IMR-90 (cell line): ENCODE data around the gene SPATS2L. TPM values are rescaled to one million over a fixed set of nuclear protein-coding genes. Genes with fewer than 3 reads are reported as not detected.

Experiments
- ATAC-seq: fragments of 200-7000 bp; cut with Tn5 transposase; 2 replicates; pipeline ENCODE4 v1.9.1; 2020; ENCODE audit warnings: low read depth, mild to moderate bottlenecking, moderate library complexity
- BruUV-seq: library from RNA; stranded (reverse); fragments of 400-500 nt; replicated peaks from 2 replicates; lab custom pipeline; 2021; lab: Mats Ljungman, UMichigan
- CTCF ChIA-PET: fragments of 300-600 bp; formaldehyde crosslinking; extraction: SDS; loops from one replicate; lab custom pipeline; 2021; ENCODE audit warnings: antibody characterized with exemption; lab: Yijun Ruan, JAX
- POLR2A ChIA-PET: fragments of 300-600 bp; sonication (Branson Sonifier 250); formaldehyde crosslinking; loops from one replicate; lab custom pipeline; 2022; ENCODE audit warnings: antibody characterized with exemption; ENCODE audit not compliant: unreplicated experiment; lab: Charles Lee
- DNase-seq: peaks from one replicate; pipeline ENCODE4 v3.0.0; 2013
- H2AFZ ChIP-seq: replicated peaks from 2 replicates; pipeline ENCODE3; 2013; ENCODE audit warnings: low read length, mild to moderate bottlenecking; ENCODE audit not compliant: poor library complexity
- H2AK5ac ChIP-seq: 2 replicates; pipeline ENCODE4 v1.6.1; 2013; ENCODE audit warnings: low read depth, low read length, inconsistent platforms
- H2AK9ac ChIP-seq: replicated peaks from 2 replicates; pipeline ENCODE3; 2013; ENCODE audit warnings: mild to moderate bottlenecking, low read depth, low read length, moderate library complexity; ENCODE audit not compliant: poor library complexity
- H2BK120ac ChIP-seq: 2 replicates; pipeline ENCODE4 v1.6.1; 2013; ENCODE audit warnings: low read depth, low read length, inconsistent platforms
- H2BK15ac ChIP-seq: 3 replicates; pipeline ENCODE4 v1.6.1; 2013; ENCODE audit warnings: low read depth, low read length, inconsistent platforms
- H2BK20ac ChIP-seq: 2 replicates; pipeline ENCODE4 v1.6.1; 2013; ENCODE audit warnings: low read depth, mild to moderate bottlenecking, inconsistent platforms, low read length, moderate library complexity
- H2BK5ac ChIP-seq: 2 replicates; pipeline ENCODE4 v1.6.1; 2013; ENCODE audit warnings: mild to moderate bottlenecking, low read depth, low read length, inconsistent platforms; ENCODE audit not compliant: poor library complexity, severe bottlenecking
- H3K14ac ChIP-seq: replicated peaks from 2 replicates; pipeline ENCODE4 v1.6.1; 2013; ENCODE audit warnings: low read depth, low read length, inconsistent platforms
- H3K18ac ChIP-seq: 2 replicates; pipeline ENCODE4 v1.6.1; 2013; ENCODE audit warnings: low read depth, low read length, control low read depth
- H3K23ac ChIP-seq: 2 replicates; pipeline ENCODE4 v1.6.1; 2013; ENCODE audit warnings: low read depth, low read length, inconsistent platforms
- H3K27ac ChIP-seq: 2 replicates; pipeline ENCODE4 v1.5.1; 2013; ENCODE audit warnings: mild to moderate bottlenecking, control low read depth, low read length; ENCODE audit not compliant: insufficient read depth
- H3K27me3 ChIP-seq: 2 replicates; pipeline ENCODE4 v1.6.1; 2013; ENCODE audit warnings: low read length; ENCODE audit not compliant: control insufficient read depth, insufficient read depth
- H3K36me3 ChIP-seq: 2 replicates; pipeline ENCODE4 v1.6.1; 2013; ENCODE audit warnings: low read length, mixed read lengths; ENCODE audit not compliant: control insufficient read depth, insufficient read depth
- H3K4ac ChIP-seq: 2 replicates; pipeline ENCODE4 v1.6.1; 2013; ENCODE audit warnings: low read depth, low read length, inconsistent platforms
- H3K4me1 ChIP-seq: 2 replicates; pipeline ENCODE4 v1.6.1; 2013; ENCODE audit warnings: low read length, mixed read lengths; ENCODE audit not compliant: control insufficient read depth, insufficient read depth
- H3K4me2 ChIP-seq: 2 replicates; pipeline ENCODE4 v1.6.1; 2013; ENCODE audit warnings: low read depth, mild to moderate bottlenecking, control low read depth, low read length, moderate library complexity
- H3K4me3 ChIP-seq: 2 replicates; pipeline ENCODE4 v1.5.1; 2013; ENCODE audit warnings: low read depth, mild to moderate bottlenecking, control low read depth, low read length, moderate library complexity; ENCODE audit not compliant: insufficient read depth
- H3K56ac ChIP-seq: 2 replicates; pipeline ENCODE4 v1.6.1; 2013; ENCODE audit warnings: low read length, inconsistent platforms; ENCODE audit not compliant: insufficient read depth; ENCODE audit errors: extremely low read depth
- H3K79me1 ChIP-seq, 2 experiments: 2 replicates each; pipeline ENCODE4 v1.6.1; 2013; ENCODE audit warnings: low read length in 2 of 2, inconsistent platforms in 1 of 2, low read depth in 1 of 2
- H3K9ac ChIP-seq: 2 replicates; pipeline ENCODE4 v1.6.1; 2013; ENCODE audit warnings: low read depth, low read length, control low read depth
- H3K9me1 ChIP-seq: 2 replicates; pipeline ENCODE4 v1.6.1; 2013; ENCODE audit warnings: low read length, inconsistent platforms; ENCODE audit not compliant: insufficient read depth
- H3K9me3 ChIP-seq: 2 replicates; pipeline ENCODE4 v1.6.1; 2013; ENCODE audit warnings: low read length; ENCODE audit not compliant: control insufficient read depth, insufficient read depth
- H4K20me1 ChIP-seq: 2 replicates; pipeline ENCODE4 v1.6.1; 2013; ENCODE audit warnings: low read length, inconsistent platforms; ENCODE audit not compliant: insufficient read depth
- H4K5ac ChIP-seq: 2 replicates; pipeline ENCODE4 v1.6.1; 2013; ENCODE audit warnings: mild to moderate bottlenecking, low read depth, low read length, control low read depth
- H4K8ac ChIP-seq, 2 experiments: 2 replicates each; pipeline ENCODE4 v1.6.1; 2013; ENCODE audit warnings: low read depth in 2 of 2, low read length in 2 of 2, control low read depth in 1 of 2, inconsistent platforms in 1 of 2
- H4K91ac ChIP-seq: 2 replicates; pipeline ENCODE4 v1.6.1; 2013; ENCODE audit warnings: low read depth, low read length, inconsistent platforms; ENCODE audit not compliant: insufficient read depth
- BHLHE40 ChIP-seq: fragments of 150-350 bp; IDR thresholded peaks from 2 replicates; pipeline ENCODE4 v1.6.1; 2016; ENCODE audit warnings: mild to moderate bottlenecking, low read depth, low read length
- CEBPB ChIP-seq: IDR thresholded peaks from 2 replicates; pipeline ENCODE4 v1.6.1; 2012; ENCODE audit warnings: low read depth, low read length, improper control_type of control experiment
- CHD1 ChIP-seq: IDR thresholded peaks from 2 replicates; pipeline ENCODE4 v1.6.1; 2012; ENCODE audit warnings: low read depth, low read length, improper control_type of control experiment
- CTCF ChIP-seq: conservative IDR thresholded peaks from 2 replicates; pipeline ENCODE4 v1.5.1; 2012; ENCODE audit warnings: mild to moderate bottlenecking, low read depth, low read length, improper control_type of control experiment
- ELK1 ChIP-seq: fragments of 150-350 bp; IDR thresholded peaks from 2 replicates; pipeline ENCODE4 v1.6.1; 2016; ENCODE audit warnings: low read depth, mild to moderate bottlenecking, low read length, moderate library complexity, borderline replicate concordance
- FOS ChIP-seq: fragments of 150-350 bp; IDR thresholded peaks from 2 replicates; pipeline ENCODE4 v1.6.1; 2016; ENCODE audit warnings: low read depth, low read length
- MAFK ChIP-seq: IDR thresholded peaks from 2 replicates; pipeline ENCODE4 v1.6.1; 2012; ENCODE audit warnings: low read depth, low read length, improper control_type of control experiment
- MAZ ChIP-seq: IDR thresholded peaks from 2 replicates; pipeline ENCODE4 v1.6.1; 2012; ENCODE audit warnings: low read depth, mild to moderate bottlenecking, low read length, improper control_type of control experiment, moderate library complexity, borderline replicate concordance
- MXI1 ChIP-seq: IDR thresholded peaks from 2 replicates; pipeline ENCODE4 v1.6.1; 2012; ENCODE audit warnings: low read depth, mild to moderate bottlenecking, low read length, moderate library complexity, borderline replicate concordance
- POLR2A ChIP-seq: IDR thresholded peaks from 2 replicates; pipeline ENCODE4 v1.6.1; 2012; ENCODE audit warnings: mild to moderate bottlenecking, low read depth, low read length
- RAD21 ChIP-seq: IDR thresholded peaks from 2 replicates; pipeline ENCODE4 v1.6.1; 2012; ENCODE audit warnings: low read length, improper control_type of control experiment
- RCOR1 ChIP-seq: IDR thresholded peaks from 2 replicates; pipeline ENCODE4 v1.6.1; 2012; ENCODE audit warnings: mild to moderate bottlenecking, low read length, improper control_type of control experiment; ENCODE audit not compliant: insufficient replicate concordance
- RFX5 ChIP-seq: IDR thresholded peaks from 2 replicates; pipeline ENCODE4 v1.8.0; 2012; ENCODE audit warnings: low read depth, mild to moderate bottlenecking, low read length, moderate library complexity
- USF2 ChIP-seq: fragments of 150-350 bp; IDR thresholded peaks from 2 replicates; pipeline ENCODE4 v1.6.1; 2017; ENCODE audit warnings: mild to moderate bottlenecking, antibody characterized with exemption, low read length, low read depth
- WGBS, 2 experiments: methylation state at CpG; one replicate each; pipeline versions ENCODE4 v1.1.5 to v1.1.7; 2013; ENCODE audit warnings: missing lambda C conversion rate in 2 of 2; ENCODE audit not compliant: insufficient read length in 1 of 2; ENCODE audit errors: extremely low coverage in 2 of 2; 5-methylcytosine and 5-hydroxymethylcytosine counted together
- dilution Hi-C: fragments of 300-500 bp; cut with HindIII; formaldehyde crosslinking; loops from one replicate; pipeline ENCODE4 v1.14.3; 2018; ENCODE audit warnings: low sequenced_read_pairs; ENCODE audit not compliant: unreplicated experiment
- in situ Hi-C: fragments of 300-500 bp; cut with MboI; formaldehyde crosslinking; loops from 3 replicates; pipeline ENCODE4 v1.14.3; 2019; ENCODE audit warnings: low sequenced_read_pairs, inconsistent platforms, mixed read lengths
- intact Hi-C: fragments of 100-400 bp; cut with micrococcal nuclease; formaldehyde crosslinking; loops from 2 replicates; pipeline ENCODE4 v1.10.0; 2022
- polyA plus RNA-seq, 3 experiments: library from polyadenylated mRNA; depleted of rRNA; stranded (reverse); fragments of >200 nt; gene quantifications; 2 replicates each; pipeline ENCODE4 v1.2.3, GENCODE V29; 2012; ENCODE audit warnings: low replicate concordance in 1 of 3
- total RNA-seq: library from RNA; depleted of rRNA; stranded (reverse); fragments of >200 nt; gene quantifications from 2 replicates; pipeline ENCODE4 v1.2.3, GENCODE V29; 2012

Gene SPATS2L
- total and polyA plus RNA-seq, 2 of the 4 experiments (the other 2 are of a cell fraction): 118 to 155 TPM

- ChIA-PET POLR2A (interaction anchor here (0.6 kb wide), 1 partner anchor 12 kb away, joined by 3 read pairs; no protein-coding TSS in a partner anchor), CTCF (interaction anchor here (1.3 kb wide), 1 partner anchor 19 kb away, joined by 3 read pairs; no protein-coding TSS in a partner anchor)
- Histone ChIP-seq H4K8ac (peak overlapping the region; percentile 88 to 95), H3K23ac (peak overlapping the region; percentile 72), H2BK20ac (peak overlapping the region; percentile 80), H4K20me1 (peaks cover 7% of the 10 kb centered on the region; the same call in 1 of the 2 replicates), H3K36me3 (peaks cover 2% of the 10 kb centered on the region), H3K9ac (peak overlapping the region; percentile 39; the same call in 1 of the 2 replicates), H4K91ac (peak overlapping the region; percentile 93), H3K9me1 (peaks cover 36% of the 10 kb centered on the region), H3K27ac (peak overlapping the region; percentile 98; the same call in 1 of the 2 replicates), H3K4ac (peak overlapping the region; percentile 80), H3K79me1 (peaks cover 48 to 73% of the 10 kb centered on the region in 2 experiments), H4K5ac (peak overlapping the region; percentile 61), H3K18ac (peak overlapping the region; percentile 79), H3K4me1 (peaks cover 46% of the 10 kb centered on the region), H2AK9ac (no peak overlapping the region), H3K4me3 (no peak overlapping the region), H3K27me3 (no peaks in the 10 kb centered on the region), H2BK5ac (peak overlapping the region; percentile 95), H2BK120ac (peak overlapping the region; percentile 86), H3K9me3 (no peaks in the 10 kb centered on the region), H2BK15ac (peak overlapping the region; percentile 84; the same call in 2 of the 3 replicates), H3K56ac (peak overlapping the region; percentile 54; the same call in 1 of the 2 replicates), H3K14ac (peak overlapping the region; percentile 74), H3K4me2 (peak overlapping the region; percentile 48; the same call in 1 of the 2 replicates), H2AFZ (no peak overlapping the region), H2AK5ac (peak overlapping the region; percentile 76; the same call in 1 of the 2 replicates)
- intact Hi-C loops: loop anchor here (5.0 kb wide), 1 partner anchor 72 kb away; the partner anchor contains the start of gene SPATS2L
- BruUV-seq: no TSS peak
- 60% methylated on average over 1 of the region's 5 CpGs; no CpG with 5 or more reads in 1 of the 2 experiments for WGBS, 2 experiments
- in situ Hi-C loops: no loop called here
- dilution Hi-C loops: no loop called here
- DNase-seq (no peak), ATAC-seq (no peak)
- TF ChIP-seq ELK1: no peak
- no peak for TF ChIP-seq RCOR1
- no peak for TF ChIP-seq USF2
- TF ChIP-seq MXI1: no peak
- no peak for TF ChIP-seq RFX5
- TF ChIP-seq FOS: no peak
- TF ChIP-seq CHD1: no peak
- TF ChIP-seq MAZ: no peak
- no peak for TF ChIP-seq POLR2A
- no peak for TF ChIP-seq MAFK
- TF ChIP-seq BHLHE40: no peak
- TF ChIP-seq RAD21: no peak
- no peak for TF ChIP-seq CEBPB
- TF ChIP-seq CTCF: no peak
Observed at GRCh38 chr2:200379481-200380090, 73.1 kb downstream of the SPATS2L start.
